HG03108 (cell line): ENCODE results near the gene GSX1.

ENCODE experiments used
- ATAC-seq: cut with Tn5 transposase; IDR thresholded peaks from one replicate; pipeline ENCODE4 v1.9.1; 2021; ENCODE audit warnings: moderate library complexity; ENCODE audit not compliant: unreplicated experiment

The GSX1 gene

DNA sequence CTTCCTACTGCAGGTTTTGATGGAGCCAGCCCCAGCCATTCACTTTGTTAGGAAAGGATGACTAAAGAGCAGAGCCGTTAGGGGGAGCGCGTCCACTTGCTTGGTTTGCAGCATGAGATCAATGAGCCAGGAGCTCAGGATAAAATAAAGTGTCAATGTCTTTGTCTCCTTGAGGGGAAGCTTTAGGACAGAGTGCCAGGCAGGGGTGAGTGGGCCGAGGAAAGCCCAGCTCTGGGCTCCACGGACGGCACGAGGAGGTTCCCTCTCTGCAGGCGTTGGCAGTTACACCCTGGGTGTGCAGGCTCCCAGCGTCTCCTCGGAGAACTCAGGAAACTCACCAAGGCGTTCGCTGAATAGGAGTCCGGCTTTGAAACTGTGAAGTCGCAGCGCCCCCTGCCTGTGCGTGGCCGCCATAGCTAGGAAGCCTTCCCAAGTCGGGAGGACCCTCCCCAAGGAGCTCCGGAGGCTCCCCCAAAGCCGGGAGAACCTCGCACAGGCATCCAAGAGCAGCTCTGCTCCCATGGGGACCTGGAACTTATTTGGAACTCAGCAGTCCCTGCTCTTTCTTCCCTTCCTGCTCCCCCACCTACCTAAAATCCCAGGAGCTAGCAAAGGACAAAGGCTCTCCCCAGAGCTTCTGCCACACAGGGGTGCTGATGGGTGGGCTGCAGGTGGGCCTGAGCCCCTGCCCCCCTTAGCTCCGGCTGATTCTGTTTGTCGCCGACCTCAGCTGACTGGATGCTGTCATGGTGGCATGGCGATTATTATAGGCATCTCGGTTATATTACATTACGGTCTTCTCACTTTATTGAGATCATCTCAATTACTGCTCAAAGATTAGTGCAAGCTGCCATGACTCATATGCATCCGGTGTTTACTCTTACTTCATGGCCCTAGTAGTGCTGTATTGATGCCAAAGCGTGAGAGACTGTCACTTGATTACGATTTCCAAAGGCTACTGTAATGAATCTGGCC lies 34.4 kb downstream of the GSX1 start:
- ATAC-seq, result no peak

DNA sequence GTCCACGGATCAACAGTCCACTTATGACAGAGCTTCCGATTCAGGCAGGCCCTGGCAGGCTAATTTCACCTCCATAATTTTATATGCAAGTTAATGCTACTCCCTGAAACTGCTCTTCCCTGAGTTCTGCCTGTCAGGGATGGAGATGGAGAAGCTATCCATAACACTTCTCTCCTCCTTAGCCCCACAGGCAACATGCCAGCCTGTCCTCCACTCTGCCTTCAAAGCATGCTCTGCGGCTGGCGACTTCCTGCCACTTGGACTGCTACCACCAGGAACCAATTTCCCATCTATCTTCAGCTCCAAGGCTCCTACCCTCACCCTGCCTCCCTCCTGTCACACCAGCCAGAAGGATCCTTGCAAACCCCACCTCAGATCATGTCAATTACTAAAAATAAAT lies 35.4 kb downstream of the GSX1 start:
- ATAC-seq, result no peak

DNA sequence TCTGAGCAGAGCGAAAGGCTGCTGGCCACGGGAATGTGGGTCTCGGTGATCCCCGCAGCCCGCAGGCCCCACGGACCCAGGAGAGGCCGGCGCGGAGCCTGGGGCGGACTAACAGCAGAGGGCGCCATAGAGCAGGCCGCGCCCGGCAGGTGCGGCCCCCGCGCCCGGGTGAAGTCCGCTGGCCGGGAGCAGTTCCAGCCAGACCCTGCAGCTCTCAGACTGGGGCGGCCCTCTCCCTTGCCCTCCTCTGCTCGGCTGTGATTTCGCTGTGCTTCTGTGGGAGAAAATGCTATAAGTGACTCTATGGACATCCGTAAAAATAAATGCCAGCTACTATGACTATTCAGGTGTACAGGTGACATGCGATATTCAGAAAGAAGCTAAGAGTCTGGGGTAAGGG lies 37.7 kb downstream of the GSX1 start:
- no peak for ATAC-seq

DNA sequence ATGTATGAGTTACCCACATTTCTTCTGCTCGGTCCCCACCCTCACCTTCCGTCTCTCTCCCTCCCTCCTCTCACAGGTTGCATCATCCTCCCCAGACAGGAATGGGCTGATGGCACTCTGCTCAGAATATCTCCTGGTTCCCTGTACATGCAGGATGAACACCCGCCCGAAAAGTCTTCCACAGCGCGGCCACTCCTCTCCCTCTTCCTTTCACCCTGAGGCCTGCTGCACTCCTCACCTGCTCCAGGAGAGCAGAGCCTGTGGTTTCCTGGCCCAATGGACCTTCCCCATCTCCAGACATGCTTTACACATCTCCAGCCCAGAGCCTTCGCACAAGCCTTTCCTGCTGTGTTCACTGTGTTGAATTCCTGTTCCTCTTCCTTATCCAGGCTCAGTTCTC lies 40.9 kb downstream of the GSX1 start:
- ATAC-seq, result no peak

DNA sequence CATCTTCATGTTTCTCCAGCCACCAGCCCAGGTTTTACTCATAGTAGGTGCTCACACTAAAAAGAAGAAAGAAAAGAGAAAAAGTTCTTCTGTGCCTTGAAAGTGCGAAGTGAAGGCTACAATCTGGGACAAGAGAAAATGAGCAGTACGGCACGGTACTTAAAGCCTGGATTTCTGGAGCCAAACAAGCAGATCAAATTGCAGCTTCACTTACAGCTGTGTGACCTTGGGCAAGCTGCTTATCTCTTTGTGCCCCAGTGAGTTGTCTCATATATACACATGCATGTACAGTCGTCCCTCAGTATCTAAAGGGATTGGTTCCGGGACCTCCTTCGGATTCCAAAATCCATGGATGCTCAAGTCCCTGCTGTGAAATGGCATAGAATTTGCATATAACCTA lies 41.8 kb downstream of the GSX1 start:
- ATAC-seq, result no peak

DNA sequence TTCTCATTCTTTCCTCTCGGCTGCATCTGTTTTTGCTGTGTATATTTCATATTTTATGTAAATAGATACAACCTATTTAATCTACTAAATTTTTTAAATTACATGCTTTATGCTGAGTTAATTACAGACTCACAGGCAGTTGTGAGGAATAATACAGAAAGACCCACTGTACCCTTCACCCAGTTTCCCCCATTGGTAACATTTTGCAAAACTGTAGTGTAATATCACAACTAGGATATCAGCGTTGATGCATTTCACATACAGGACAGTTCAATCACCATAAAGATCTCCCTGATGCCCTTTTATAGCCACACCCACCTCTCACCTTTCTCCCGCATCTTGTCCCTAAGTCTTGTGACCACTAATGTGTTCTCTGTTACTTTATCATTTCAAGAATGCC lies 43.5 kb downstream of the GSX1 start:
- no peak for ATAC-seq

DNA sequence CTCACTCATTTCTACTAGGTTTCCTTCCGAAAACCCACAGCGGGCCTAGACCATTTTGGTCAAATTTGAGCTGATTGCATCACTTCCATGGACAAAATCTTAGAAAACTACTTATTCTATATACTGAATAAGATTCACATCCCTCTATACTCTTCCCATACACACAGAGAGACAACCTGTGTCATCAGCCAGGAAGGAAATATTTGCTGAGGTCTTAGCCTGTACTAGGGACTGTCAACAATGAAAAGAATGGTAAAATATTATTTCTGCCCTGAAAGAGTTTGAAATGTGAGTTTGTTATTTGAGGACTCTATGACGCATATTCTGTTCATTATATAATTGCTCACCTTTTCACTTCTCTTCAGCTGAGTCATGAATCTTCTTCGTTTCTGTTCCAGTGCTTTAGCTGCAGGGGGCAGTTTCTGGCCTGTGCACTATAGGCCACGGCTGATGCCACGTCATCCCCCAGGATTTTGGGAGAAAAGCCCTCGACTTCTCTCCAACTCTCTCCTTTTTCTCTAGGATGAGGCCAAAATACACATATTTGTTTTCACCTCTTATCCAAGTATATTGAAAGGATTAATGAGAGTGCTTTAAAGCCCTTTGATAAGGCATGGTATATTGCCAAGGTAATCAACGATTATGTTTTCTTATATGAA lies 47.7 kb downstream of the GSX1 start:
- ATAC-seq, result no peak

DNA sequence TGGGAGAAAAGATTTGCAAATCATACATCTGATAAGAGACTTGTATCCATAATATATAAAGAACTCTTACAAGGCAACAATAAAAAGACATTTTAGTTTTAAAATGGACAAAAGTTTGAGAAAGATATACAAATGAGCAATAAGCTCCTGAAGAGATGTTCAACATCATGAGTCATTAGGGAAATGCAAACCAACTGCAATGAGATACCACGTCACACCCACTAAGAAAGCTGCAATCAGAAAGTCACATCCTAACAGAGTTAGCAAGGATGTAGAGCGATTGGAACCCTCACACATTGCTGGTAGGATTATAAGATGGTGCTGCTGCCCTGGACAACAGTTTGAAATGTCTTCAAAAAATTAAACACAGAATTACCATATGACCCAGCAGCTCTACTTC lies 50.3 kb downstream of the GSX1 start:
- no peak for ATAC-seq
